Urothelium cell line (cell line): ENCODE measurements around the gene LRRC4B.
"Not testable (repeated sequence)": the region's sequence is repeated elsewhere in the genome, so short reads cannot be mapped to it uniquely, and the experiment has no call there.

Source experiments
- DNase-seq: peaks from one replicate; pipeline ENCODE4 v3.0.0; 2011; ENCODE audit warnings: low spot score, mixed read lengths
- FAIRE-seq: peaks from 2 replicates; lab custom pipeline; 2011; peaks lifted over from hg19 to GRCh38; lab: Jason Lieb, UNC

LRRC4B gene

DNA sequence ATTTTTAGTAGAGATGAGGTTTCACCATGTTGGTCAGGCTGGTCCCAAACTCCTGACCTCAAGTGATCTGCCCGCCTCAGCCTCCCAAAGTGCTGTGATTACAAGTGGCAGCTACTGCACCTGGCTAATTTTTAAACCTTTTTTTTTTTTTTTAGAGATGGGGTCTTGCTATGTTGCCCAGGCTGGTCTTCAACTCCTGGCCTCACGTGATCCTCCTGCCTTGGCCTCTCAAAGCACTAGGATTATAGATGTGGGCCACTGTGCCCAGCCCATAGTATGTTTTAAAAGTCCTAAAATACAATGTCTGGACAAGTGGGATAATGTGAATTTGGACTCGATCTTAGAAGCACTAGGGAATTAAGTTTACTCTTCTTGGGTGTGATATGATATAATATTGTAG lies 8.5 kb upstream of the LRRC4B start:
- FAIRE-seq, result not testable (repeated sequence)

GRCh38 chr19:50573741-50574461 lies 5.7 kb upstream of the LRRC4B start:
- FAIRE-seq, result no peak
- DNase-seq, result no peak

More for the DNA sequence above, 8.5 kb upstream of the LRRC4B start:
- DNase-seq, result not testable (repeated sequence)

DNA sequence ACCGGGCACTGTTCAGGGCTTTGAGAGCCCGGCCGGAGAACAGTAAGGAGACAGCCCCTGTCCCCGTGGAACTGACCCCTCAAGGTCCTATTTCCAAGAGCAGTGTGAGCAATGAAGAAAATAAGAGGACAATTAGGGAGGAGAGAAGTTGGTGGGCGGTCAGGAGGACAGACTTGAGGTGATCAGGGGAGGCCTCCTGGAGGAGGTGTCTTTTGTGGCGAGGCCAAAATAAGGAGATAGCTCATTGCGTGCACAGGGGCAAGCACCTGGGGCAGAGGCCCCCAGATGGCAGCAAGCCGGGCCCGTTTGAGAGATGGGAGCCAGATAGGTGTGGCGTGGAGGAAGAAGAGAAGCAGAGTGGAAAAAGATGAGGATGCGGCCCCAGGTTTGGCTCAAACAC lies 2.8 kb upstream of the LRRC4B start:
- DNase-seq (no peak), FAIRE-seq (no peak)

DNA sequence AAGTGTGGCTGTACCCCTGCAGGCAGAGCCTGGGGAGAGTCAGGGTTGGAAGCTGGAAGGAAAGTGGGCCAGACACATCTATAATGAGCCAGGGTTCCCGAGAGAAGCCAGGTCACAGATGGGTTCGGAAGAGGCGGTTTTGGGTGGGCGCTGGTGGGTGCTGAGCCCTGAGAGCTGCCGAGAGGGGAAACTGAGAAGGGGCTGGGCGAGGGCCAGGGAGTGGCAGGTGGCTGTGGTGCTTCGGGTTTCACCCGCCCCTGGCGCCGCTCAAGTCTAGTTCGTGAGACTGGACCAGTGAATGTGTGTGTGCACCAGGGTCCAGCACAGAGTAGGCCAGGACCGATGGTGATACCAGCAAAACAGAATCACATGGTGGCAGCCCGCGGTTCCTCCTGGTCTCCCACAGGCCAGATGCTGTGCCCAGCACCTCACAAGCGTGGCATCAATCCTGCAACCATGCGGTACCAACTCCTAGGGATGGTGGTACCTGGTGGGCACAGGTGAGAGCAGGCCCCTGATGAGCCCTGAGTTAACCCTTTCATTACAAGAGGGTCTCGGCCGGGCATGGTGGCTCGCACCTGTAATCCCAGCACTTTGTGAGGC lies 1.8 kb upstream of the LRRC4B start:
- FAIRE-seq (no peak), DNase-seq (no peak)

DNA sequence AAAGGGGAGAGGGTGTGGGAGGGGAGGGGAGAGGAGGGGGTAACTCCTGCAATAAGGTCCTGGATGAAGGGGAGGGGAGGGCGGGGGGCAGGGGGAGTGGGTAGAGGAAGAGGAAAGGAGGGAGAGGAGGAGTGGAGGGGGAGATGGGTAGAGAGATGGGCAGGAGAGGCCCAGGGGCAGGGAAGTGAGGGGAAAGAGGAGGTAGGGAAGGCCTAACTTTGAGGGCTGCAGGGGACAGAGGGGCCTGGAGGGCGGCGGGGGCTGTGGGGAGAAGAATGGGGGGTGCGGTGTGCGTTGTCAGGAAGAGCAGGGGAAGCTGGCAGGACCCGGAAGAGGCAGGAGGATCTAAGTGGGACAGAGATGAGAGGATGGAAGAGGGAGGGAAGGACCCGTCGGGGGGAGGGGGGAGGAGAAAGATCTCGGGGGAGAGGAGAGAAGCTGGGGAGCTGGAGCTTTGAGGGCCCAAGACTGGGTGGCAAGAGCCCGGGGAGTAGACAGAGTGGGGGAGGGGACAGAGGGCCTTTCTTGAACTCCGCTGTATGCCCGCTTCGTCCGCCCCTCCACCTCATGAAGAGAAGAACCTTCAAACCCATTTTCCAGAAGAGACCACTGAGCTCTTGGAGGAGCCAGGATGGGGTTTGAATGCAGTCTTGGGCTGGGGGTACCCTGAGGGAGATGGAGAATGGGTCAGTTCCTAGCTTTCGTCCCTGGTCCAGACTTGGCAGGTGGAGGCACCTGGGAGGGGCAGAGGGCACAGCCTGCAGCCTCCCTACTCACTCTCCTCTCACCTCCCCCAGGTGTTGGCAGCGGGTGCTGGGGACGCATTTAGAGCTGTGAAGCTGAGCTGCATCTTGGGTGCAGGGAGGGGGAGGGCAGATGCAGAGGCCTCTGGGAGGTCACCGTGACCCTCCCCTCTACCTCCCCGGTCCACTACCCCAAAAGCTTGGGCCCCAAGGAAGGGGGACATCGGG lies 778 bp upstream of the LRRC4B start:
- DNase-seq (no peak), FAIRE-seq (no peak)

GRCh38 chr19:50567052-50567841 lies 988 bp downstream of the LRRC4B start:
- FAIRE-seq (no peak), DNase-seq (peak; percentile 82)

DNA sequence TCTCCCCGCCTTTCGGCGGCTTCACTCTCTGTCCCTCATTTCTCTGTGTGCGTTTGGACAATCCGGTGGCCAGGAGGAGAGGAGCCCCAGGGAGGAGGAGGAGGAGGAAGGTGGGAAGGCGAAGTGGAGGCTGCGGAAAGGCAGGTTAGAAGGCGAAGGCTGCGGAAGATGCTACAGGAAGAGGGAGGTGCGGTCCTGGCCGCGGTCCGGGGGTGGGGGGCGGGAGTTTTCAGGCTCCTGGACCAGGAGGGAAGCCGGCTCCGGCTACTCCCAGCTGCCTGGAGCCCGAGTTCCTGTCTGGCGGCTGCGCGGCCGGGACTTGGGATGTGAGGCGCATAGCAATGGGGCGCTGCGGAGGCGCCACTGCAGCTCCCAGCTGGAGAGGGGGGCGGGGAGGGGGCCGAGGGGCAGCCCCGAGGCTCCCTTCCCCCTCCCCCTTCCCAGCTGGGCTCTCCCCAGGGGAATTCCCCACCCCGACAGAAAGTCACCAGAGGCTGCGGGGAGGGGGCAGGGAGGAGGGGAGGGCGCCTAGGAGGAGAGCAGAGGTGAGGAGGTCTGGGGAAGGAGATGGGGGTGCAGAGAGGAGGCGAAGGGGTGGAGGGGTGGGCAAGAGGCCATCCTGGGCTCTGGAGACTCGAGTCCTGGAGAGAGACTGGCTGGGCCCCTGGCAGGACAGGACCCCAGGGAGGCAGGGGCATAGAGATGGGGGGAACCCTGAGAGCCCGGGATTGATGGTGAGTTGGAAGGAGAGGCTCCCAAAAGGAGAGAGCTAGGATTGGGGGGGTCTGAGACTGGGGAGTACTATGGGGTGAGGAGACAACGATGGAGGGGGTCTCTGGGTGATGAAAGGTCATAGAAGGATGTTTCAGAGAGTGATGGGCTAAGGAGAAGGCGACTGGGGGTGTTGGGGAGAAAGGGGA lies 2.0 kb downstream of the LRRC4B start:
- no peak for FAIRE-seq

GRCh38 chr19:50564229-50565105 lies 3.8 kb downstream of the LRRC4B start:
- no peak for DNase-seq
- no peak for FAIRE-seq

More for the DNA sequence above, 2.0 kb downstream of the LRRC4B start:
- peak; percentile 22 for DNase-seq

DNA sequence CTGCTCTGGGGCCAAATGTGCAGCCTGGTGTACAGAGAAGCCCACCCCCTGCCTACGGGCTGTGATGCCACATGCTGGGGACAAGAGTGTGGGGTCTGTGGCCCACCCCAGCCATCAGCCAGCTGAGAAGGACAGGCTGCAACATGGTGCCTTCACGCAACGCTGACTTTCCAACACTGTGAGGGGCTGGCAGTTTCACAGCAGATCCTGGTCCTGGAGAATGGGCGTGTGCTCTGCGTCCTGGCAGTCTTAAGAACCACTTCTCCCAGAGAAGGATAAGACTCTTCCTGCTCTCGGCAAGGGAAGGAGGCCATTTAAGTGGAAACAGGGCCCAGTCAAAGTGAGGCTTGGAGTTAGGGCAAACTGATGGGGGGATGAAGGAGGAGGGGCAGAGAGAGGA lies 4.6 kb downstream of the LRRC4B start:
- FAIRE-seq, result no peak

GRCh38 chr19:50562996-50563395 lies 5.2 kb downstream of the LRRC4B start:
- no peak for FAIRE-seq
- DNase-seq, result no peak

More for the DNA sequence above, 4.6 kb downstream of the LRRC4B start:
- DNase-seq, result no peak

DNA sequence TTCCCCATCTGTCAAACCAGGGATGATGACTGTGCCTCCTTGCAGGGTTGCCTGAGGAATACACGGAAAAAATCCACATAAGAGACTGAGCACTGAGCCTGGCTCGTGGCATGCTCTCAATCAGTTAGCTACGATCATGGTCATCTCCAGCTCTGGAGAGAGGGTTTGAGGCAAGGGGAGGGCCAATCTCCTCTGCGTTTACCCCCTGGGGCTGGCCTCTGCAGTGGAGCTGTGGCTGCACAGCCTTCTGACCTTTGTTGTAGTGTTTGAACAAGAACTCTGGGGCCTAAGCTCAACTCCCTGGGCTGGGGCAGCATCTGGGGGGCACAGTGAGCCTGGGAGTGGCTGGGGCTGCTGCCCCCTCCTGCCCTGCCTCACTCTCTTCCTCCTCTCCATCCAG lies 5.9 kb downstream of the LRRC4B start:
- FAIRE-seq, result no peak

GRCh38 chr19:50559636-50560035 lies 8.6 kb downstream of the LRRC4B start:
- no peak for FAIRE-seq
- no peak for DNase-seq

More for the DNA sequence above, 5.9 kb downstream of the LRRC4B start:
- DNase-seq, result no peak

DNA sequence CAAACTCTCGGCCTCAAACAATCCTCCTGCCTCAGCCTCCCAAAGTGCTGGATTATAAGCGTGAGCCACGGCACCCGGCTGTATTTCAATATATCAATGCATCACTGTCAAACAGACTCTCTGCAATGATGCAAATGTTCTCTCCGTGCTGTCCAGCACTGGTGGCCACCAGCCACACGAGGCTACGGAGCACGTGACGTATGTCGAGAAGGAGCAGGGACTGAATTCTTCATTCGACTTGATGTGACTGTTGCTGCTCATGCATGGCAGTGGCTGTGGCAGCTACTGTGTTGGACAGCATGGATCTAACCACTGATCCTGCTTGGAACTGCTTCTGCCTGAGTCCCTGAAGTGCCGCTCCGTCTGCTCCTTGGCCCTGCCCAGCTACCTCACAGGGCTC lies 9.8 kb downstream of the LRRC4B start:
- DNase-seq, result no peak
- FAIRE-seq, result peak; percentile 5

DNA sequence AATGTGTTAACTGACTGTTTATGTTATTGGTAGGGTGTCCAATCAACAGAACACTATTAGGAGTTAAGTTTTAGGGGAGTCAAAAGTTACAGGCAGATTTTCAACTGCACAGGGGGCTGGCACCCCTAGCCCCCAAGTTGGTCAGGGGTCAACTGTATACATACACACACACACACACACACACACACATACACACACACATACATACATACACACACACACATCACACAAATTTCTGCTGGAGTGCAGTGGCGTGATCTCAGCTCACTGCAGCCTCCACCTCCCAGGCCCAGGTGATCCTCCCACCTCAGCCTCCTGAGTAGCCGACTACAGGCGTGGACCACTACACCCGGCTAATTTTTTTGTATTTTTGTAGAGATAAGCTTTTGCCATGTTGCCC lies 10.2 kb downstream of the LRRC4B start:
- no peak for DNase-seq
- no peak for FAIRE-seq

- no peak for FAIRE-seq
- DNase-seq, result no peak
Observed at GRCh38 chr19:50557009-50557613, 11.1 kb downstream of the LRRC4B start.

DNA sequence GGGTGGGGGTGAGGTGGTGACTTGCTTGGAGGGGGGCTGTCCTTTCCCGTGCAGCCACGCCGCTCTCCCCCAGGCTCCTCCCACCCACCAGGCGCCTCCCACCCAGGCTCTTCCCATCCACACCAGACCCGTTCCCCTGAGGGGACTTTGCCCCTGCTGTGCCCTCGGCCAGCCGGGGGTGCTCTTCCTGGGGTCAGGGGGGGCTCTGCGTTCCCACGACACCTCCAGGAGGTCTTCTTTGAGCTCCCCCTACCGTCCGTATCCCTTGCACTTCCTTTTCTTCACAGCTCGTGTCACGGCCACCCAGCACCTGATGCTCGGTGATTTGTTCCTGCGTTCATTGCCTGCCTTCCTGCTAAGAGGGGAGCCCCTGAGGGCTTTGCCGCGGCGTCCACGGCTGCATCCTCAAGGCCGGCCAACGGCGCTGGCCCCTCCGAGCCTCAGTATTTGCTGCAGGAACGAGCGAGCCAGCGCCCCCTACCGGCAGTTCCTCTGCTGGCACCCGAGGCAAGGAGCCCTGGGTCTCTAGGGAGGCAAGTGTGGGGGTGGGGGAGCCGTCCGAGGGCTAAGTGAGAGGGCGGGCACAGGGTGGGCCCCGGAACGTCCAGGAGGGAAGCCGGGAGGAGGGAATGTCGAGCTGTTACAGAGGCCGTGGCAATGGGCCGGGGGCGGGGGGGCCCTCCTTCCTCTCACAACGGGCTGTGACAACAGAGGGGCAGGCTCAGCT lies 11.8 kb downstream of the LRRC4B start:
- DNase-seq (peak; percentile 91), FAIRE-seq (peak; percentile 13)

GRCh38 chr19:50555450-50556281 lies 12.6 kb downstream of the LRRC4B start:
- DNase-seq (no peak), FAIRE-seq (no peak)
